Islet precursor cell (in vitro differentiated cells): ENCODE measurements around the gene FAM120C.

ENCODE experiments used
- DNase-seq: peaks from one replicate; pipeline ENCODE4 v3.0.0-alpha.2; 2018

FAM120C gene

DNA sequence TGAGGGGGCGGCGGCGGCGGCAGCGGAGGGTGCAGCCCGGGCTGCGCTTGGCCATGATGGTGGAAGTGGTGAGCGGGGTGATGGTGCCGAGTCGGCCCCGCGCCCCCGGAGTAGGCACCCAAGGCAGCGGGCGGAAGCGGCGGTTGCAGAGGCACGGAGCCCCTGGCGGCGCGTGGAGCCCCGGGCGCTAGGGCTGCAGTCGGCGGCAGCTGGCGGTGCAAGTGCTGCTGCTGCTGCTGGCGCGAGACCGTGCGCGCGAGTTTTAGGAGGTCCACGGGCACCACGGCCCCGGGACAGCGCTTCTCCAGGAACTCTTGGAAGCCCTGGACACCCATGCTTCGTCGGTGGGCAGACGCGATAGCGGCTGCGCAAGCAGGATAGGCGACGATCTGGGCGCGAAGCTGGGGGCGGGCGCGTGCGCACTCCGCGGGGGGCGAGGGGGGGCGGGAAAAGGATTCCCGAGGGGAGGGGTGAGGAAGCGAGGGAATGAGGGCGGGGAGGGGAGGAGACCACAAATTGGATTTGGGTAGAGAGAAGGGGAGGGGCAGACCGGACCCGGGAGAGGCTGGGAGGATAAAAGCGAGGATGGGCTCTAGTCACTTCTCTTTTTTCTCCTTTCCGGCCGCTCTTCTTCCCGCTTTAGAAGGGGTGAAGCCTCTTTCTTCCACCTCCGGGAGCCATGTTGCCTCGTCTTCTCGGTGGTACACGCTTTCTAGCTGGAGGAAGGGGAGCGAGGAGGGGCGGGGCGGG is at the start of gene FAM120C:
Gene FAM120C (minus strand): TSS at position 391 of the 750 bp plus-strand sequence. CDS start 56 bp downstream, at position 335.
- peak; percentile 87 for DNase-seq

DNA sequence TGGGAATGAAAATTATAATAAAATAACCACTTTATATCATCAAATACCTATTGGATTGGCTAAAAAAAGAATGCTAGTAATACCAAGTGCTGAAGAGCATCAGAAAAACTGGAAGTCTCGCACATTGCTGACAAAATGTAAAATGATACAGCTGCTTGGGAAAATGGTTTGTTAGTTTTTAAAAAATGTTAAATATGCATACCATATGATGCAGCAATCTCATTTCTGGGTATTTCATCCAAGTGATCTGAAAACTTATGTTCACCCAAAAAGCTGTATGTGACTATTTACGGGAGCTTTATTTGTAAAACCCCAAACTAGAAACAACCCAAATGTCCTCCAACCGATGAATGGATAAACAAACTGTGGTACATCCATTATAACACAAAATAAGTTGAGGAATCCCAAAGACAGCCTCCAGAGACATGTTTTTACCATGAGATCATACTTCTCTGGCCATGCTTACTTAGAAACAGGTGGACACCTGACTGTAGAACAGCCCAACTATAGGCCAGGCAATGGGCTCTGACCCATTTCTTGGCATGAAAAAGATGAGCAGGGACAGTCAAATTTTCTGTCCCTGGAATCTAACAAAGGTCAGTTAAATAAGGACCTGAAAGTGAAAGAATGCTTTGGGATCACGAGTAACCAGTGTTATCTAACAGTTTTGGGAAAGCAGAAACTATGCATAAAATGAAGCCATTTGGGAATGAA is 47.5 kb upstream of the FAM120C start:
- no peak for DNase-seq

- no peak for DNase-seq
Measured at GRCh38 chrX:54223581-54223980, 40.5 kb upstream of the FAM120C start.

DNA sequence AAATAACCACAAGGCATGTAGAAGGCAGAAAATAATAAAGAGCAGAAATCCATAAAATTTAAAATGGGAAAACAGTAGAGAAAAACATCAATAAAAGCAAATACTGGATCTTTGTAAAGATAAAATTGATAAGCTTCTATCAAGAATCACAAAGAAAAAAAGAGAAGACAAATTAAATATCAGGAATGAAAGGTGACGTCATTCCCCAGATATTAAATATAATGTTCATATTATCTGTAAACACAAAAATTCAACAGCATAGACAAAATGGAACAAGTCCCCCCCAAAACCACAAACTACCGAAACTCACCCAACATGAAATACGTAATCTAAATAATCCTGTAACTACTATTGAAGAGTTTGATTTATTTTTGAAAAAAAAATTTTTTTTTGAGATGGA is 30.5 kb upstream of the FAM120C start:
- DNase-seq = no peak

DNA sequence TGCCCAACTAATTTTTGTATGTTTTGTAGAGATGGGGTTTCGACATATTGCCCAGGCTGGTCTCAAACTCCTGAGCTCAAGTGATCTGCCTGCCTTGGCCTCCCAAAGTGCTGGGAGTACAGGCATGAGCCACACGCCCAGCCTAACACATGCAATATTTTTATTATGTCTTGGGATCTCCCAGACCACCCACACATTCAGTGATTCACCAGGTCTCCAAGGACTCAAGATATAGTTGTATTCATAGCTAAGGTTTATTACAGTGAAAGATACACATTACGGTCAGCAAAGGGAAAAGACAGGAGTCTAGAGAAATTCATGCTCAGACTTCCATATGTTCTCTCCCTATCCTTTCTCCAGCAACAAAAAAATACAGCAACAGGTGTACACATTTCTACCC is 25.5 kb upstream of the FAM120C start:
- no peak for DNase-seq

DNA sequence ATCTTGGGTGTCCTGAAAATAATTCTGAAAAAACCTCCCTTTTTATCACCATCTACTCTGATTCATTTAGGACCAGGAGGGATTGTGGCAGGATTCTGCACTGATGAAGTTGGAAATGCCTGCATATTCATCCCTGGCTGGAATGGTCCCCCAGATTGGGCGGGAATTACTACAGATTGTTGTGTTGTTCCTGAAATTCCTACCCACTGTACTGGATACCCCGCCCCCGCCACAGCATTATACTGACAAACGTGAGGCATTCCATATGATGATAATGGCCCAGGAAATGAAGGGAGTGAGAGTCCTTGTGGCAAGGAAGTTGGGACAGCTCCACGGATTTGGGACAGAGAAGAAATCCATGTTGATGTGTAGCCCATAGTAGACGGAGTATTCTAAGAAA is 15.2 kb upstream of the FAM120C start:
- no peak for DNase-seq

GRCh38 chrX:54194982-54195588 is 12.0 kb upstream of the FAM120C start:
- no peak for DNase-seq

DNA sequence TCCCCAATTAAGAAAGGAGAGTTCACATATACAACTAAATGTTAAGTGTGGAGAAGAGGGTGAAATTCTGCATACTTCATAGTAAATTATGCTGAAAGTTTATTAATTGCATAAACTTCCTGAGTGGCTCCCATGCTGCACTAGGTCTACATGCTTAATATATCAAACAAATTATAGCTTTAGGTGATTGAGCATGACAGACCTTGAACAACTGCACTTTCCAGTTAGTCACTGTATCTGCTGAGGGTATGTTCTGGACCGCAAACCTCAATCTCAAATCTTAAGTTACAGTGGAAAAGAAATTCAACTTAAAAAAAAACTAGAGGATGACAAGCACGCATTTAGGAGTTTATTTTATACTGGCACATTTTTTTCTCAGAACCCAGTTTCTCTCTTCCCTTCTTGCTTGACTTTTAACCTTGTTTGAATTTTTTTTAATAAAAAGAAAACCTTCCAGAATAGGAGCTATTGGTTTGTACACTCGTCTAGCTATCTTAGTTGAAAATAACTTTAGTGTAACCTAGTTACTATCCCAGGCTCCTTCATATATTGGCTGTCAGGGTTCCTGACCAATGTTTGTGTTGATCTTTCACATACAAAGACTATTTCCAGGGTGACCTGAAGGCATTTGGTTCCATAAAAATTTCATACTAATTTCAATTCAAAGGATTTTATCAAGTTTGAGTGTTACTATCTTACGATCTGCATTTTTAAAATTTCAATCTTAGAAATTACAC is 10.2 kb upstream of the FAM120C start:
- no peak for DNase-seq

GRCh38 chrX:54184474-54184873 is 1.4 kb upstream of the FAM120C start:
- DNase-seq = no peak

- DNase-seq = peak; percentile 67
Measured at GRCh38 chrX:54182194-54182863, 725 bp downstream of the FAM120C start.

GRCh38 chrX:54181202-54181953 is 1.7 kb downstream of the FAM120C start:
- no peak for DNase-seq

GRCh38 chrX:54180403-54180802 is 2.7 kb downstream of the FAM120C start:
- no peak for DNase-seq

DNA sequence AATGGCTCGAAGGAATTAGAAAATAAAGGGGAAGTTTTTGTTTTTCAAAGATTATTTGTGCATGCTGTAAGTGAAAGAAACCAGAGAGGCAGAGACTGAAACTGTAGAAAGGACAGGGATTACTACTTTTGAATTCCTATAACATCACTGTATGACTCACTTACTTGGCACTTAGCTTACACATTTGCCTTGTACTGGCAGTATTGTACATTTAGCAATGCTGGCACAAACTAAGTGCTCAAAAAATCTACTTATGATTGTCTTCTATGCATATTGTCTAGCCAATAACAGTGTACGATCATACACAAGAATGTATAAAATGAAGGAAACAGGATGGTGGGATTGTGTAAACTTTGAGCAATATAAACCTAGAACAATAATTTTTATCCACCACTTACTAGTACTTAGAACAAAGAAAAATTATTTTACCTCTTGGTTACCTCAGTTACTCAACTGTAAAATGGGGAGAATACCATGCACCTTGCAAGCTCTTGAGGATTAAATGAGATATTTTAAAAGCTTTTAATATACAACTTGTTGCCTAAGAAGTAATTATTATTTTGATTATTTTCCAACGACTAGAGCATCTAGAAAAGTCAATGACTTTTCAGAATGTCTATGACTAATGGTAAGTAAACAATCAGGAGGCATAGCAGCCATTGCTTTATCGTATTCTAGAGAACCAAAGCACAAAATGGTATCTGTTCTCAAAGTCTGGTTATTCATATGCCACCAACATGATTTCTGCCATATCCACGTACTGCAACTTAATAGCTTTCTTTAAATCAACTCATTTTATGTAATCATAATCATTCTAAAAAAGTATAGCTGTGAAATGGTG is 4.7 kb downstream of the FAM120C start:
- DNase-seq = no peak

DNA sequence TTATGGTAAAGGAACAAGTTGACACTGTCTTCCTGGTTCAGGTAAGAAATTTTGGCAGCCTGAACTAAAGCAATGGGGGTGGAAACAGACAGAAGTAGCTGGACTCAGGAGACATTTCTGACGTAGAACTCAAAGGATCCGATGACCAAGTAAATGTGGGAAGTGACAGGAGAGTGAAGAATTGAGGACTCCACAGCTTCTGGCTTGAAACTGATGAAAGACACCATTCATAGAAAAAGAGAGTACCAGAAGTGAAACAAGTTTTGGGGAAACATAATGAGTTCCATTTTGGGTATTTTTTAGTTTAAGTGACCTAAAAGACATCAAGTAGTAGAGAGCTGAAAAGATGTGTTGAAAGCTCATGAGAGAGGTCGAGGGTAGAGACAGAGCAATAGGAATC is 5.7 kb downstream of the FAM120C start:
- DNase-seq = no peak

- no peak for DNase-seq
Measured at GRCh38 chrX:54173791-54174190, 9.3 kb downstream of the FAM120C start.

DNA sequence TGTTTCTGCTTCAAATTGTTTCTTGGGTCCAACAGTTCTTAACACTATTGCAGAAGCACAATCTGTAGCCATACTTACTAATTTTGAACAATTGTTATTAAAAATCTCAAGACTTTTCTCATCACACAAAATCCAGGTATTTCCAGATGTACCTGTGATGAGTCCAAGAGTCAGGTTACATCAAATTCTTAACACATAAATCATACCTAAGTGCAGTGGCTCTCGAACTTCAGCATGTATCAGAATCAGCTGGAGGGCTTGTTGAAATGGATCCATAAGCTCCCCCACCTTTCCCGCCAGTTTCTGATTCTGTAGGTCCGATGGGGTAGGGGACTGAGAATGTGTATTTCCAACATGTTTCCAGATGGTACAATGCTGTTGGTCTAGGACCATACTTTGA is 10.6 kb downstream of the FAM120C start:
- no peak for DNase-seq

DNA sequence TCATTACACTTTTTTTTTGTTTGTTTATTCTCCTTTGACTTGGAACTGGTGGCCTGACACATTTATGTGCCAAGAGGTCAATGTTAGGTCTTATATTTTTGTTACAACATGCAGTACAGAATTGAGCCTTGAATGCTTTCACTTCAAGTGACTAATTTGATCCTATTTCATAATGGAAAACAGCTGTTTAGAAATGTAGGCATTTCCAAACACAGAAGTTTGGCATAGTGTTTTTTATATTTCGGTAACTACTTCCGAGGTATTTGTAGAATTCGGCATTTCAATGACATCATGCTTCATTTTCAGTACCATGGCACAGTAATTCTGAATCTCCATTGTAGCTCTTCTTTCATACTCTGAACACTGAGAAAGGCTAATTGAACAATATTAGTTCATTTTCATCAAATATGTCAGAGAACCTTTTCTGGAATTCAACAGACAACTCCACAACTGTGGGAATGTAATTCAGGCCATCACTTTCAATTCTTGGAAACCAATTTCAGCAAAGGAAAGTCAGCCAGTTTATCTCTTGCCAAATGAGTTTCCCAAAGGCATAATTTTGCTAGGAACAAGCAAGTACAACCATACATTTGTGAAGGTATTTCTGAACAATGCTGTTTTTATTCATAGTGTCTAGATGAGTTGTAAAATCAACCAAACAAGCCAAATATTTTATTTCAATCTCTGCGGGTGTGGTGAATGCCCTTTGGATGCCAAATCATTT is 11.4 kb downstream of the FAM120C start:
- DNase-seq = no peak

DNA sequence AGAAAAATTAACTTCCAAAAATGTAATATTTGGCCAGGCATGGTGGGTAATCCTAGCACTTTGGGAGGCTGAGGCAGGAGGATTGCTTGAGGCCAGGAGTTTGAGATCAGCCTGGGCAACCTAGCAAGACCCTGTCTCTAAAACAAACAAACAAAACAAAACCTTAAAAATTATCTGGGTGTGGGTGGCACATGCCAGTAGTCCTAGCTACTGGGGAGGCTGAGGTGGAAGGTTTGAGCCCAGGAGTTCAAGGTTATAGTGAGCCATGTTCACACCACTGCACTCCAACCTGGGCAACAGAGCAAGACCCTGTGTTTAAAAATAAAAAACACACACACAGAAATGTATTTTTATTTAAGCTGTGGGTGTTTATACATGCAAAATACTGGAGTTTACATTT is 12.0 kb downstream of the FAM120C start:
- no peak for DNase-seq

DNA sequence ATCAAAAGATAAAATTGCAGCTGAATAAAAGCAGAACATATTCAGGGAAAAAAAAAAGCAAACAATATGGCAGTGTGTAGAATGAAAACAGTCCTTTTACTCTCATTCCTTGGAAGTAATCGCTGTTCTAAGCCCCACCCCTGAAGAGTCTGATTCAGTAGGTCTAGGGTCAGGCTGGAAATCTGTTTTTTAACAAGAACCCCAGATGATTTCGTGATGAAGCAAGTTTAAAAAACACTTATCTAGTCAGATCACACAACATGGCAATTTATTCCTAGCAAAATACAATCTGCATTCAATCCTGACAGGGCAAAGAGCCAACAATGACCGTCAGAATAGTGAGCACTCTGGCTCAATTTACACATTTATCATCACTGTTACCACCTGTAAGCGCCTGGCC is 16.1 kb downstream of the FAM120C start:
- no peak for DNase-seq

DNA sequence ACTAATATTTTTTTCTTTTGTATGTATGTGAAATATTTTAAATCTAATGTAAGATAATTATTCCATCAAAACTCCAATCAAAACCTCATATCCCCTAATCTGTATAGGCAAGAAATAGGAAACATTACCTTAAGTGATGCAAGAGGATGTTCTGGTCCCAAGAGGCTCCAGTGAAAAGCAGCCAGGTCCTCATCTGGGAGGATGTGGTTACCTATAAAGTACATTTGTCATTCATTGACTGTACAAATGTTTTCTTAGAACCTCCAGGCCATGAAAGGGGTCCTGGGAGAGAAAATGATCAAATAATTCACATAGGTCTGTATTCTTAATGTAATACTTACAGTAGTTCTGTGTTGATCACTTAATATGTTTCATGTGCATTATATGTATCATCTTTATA is 25.5 kb downstream of the FAM120C start:
- no peak for DNase-seq
